Fibroblast of skin of abdomen (primary cell): Measurements from ENCODE around the gene CDS1. TPM values are rescaled to one million over a fixed set of nuclear protein-coding genes. Genes with fewer than 3 reads are reported as not detected.
A peak's percentile ranks its signal among the peaks of the same experiment; 100 is the strongest.
"Not testable (repeated sequence)": the region's sequence is repeated elsewhere in the genome, so short reads cannot be mapped to it uniquely, and the experiment has no call there.

ENCODE experiments used
- DNase-seq: peaks from one replicate; pipeline ENCODE4 v3.0.0-alpha.2; 2013
- polyA plus RNA-seq, 2 experiments: library from polyadenylated mRNA; unstranded; fragments of 120-200 nt; gene quantifications; one replicate each; pipeline ENCODE4 v1.2.1, GENCODE V29; 2013; ENCODE audit not compliant: insufficient read length in 2 of 2

The CDS1 gene
- 0.06 TPM for polyA plus RNA-seq (2013, experiment 1 of 2; ENCODE audit: insufficient read length)
- 0.02 TPM for polyA plus RNA-seq (2013, experiment 2 of 2; ENCODE audit: insufficient read length)

- DNase-seq: no peak
Observed at GRCh38 chr4:84582988-84583875, at the start of gene CDS1. Gene CDS1 (plus strand): TSS chr4:84583127. CDS start chr4:84583402, 275 bp downstream.

DNA sequence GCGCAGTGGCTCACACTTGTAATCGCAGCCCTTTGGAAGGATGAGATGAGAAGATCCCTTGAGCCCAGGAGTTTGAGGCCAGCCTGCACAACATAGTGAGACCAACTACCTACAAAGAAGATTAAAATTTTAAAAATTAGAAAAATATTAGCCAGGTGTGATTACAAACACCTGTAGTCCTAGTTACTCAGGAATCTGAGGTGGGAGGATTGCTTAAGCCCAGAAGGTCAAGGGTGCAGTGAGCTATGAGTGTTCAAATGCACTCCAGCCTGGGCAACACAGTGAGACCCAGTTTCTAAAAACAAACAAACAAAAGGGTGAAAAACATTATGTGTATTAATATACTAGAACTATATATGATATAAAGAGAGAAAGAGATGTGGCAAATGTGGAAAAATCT lies 47.0 kb upstream of the CDS1 start:
- no peak for DNase-seq

- DNase-seq: no peak
Observed at GRCh38 chr4:84545093-84545492, 37.8 kb upstream of the CDS1 start.

DNA sequence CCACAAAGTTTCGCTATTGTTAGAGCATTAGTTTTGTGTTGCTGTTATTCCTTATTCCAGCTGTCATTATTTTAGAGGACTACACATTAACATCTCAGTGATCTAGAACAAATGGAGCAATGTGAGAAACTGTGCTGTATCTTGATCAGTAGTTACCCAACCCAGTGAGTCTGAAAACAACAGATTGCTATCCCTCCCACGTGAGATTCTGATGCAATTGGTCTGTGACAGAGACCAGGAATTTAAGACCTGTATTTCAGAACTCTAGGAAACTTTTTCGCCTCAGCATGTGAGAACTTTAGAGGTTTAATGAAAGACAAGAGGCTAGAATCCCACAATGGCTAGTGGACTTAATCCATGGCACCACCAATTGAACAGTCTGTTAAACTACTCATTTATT lies 35.7 kb upstream of the CDS1 start:
- DNase-seq: no peak

GRCh38 chr4:84549191-84549590 lies 33.7 kb upstream of the CDS1 start:
- DNase-seq: not testable (repeated sequence)

DNA sequence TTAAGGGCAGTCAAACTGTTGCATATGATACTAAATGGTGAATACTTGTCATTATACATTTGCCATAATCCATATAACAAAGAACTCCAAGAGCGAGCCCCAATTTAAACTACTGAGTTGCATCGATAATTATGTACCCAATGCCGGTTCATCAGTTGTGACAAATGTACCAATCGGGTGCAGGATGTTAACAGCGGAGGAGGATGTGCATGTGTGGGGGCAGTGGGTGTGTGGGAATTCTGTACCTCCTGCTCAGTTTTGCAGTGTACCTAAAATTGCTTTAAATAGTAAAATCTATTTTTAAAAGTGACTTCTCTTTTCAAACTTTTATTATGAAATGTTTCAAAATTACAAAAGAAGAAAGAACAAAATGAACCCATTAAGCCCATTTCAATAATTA lies 20.8 kb upstream of the CDS1 start:
- DNase-seq: no peak

GRCh38 chr4:84563002-84563401 lies 19.9 kb upstream of the CDS1 start:
- DNase-seq: no peak

DNA sequence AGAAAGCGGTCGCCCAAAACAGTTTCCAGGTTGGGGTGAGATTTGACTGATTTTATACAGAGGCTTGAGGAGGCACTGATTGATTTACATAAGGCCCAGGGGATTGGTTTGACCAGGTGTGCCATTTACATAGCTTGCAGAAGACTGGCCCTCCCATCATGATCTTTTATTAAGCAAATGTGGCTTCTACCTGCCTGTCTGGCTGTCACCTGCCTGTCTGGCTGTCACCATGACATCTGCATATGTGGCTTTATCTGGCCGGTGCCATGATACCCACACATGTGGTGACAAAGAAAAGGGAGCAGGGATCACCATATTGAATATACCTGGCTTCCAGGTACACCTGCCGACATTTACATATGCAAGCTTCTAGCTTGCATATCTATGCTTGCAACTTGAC lies 17.0 kb upstream of the CDS1 start:
- DNase-seq: no peak

GRCh38 chr4:84568496-84568895 lies 14.4 kb upstream of the CDS1 start:
- DNase-seq: no peak

DNA sequence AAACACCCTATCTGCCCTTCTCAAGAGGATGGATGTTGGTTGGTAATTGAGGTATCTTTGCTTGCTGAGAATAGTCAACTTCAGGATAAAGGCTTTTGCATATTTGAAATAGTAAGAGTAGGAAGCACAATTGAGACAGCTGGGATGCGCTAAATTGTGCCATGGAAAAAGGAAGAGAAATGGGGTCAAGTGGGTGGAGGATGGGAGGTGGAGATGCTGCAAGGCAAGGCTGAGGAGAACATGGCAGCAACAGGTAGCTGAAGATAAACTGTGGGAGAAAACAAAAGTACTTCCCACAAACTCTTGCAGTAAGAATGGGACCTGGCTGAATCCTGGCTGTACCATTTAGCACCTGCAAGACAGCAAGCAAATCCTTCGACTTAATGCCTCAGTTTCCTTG lies 13.9 kb upstream of the CDS1 start:
- DNase-seq: no peak

GRCh38 chr4:84573385-84574068 lies 9.4 kb upstream of the CDS1 start:
- DNase-seq: no peak

GRCh38 chr4:84574069-84574720 lies 8.7 kb upstream of the CDS1 start:
- DNase-seq: no peak

- peak; percentile 48 for DNase-seq
Observed at GRCh38 chr4:84578540-84579402, 4.2 kb upstream of the CDS1 start.

DNA sequence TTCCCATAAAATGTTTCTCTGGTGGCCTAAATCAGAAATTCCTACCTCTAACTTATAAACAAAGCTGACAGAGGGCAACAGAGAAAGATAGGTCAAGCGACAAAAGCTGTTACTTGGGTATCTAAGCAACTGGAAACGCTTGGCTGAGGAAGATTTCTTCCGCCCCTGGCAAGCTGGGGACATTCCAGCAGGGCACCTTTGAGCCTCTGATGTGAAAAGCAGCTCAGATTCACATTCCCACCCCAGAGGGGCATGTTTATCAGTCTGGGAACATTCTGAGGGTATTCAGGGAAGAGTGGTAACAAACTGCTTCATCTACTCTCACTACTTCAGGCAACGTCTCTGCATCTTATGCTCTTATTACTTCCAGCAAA lies 3.5 kb upstream of the CDS1 start:
- no peak for DNase-seq

DNA sequence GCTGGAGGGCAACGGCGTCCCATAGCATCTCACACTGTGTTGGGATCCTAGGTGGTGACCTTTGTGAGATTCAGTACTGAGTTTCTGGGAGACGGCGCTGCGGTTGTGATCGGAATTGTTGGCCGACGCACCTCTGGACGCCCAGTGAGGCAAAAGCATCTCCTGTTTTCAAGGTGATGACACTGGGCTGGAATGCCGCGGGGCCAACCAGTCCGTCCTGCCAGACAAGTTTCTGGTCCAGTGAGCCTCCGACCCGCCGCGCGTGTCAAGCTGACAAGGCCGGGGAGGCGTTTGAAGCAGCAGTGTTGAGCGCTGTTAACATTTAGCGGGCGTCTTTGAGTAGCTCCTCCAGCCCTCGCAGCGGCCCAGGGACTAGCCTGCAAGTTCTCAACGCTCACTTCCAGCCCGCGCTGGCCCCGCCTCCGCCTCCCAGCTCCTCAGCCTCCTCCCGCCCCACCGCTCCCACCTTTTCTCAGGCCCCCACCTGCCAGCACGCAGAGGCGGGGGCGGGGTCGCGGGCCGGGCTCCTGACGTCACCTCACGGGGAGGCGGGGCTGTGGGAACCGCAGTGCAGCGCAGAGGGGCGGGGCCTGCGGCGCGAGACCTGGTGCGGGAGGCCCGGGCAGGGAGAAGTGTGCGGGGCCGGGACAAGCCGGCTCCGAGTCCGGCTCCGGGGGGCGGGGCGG lies 482 bp upstream of the CDS1 start:
- DNase-seq: peak; percentile 40

- no peak for DNase-seq
Observed at GRCh38 chr4:84583876-84584380, 1.0 kb downstream of the CDS1 start.

DNA sequence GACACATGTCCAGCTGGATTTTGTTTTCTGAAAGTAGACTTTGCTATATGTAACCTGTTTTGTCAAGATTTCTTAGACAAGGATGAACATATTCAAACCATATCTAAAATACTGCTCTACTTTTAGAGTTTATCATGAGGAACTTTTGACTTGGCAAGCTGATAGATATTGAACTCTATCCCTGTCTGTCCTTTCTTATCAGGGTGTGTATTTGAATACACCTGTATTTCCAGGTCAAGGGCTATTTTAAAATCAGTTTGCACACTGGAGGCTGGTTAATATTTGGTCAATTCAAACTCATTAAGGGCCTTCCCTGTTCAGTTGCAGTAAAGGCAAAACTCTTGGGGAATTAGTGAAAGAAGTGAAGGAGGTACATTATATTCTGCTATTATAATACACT lies 2.3 kb downstream of the CDS1 start:
- no peak for DNase-seq

DNA sequence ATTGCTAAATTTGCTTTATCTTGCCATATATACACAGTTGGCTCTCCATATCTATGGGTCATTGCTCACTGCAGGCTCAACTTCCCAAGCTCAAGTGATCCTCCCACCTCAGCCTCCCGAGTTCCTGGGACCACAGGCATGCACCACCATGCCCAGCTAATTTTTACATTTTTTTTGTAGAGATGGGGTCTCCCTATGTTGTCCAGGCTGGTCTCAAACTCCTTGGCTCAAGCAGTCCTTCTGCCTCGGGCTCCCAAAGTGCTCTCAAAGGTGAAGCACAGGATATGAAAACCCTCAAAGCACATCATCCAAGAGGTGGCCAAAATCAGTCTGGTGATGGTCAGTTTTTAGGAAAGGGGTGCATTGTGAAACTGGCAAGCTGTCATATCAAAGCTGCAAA lies 11.8 kb downstream of the CDS1 start:
- DNase-seq: no peak

DNA sequence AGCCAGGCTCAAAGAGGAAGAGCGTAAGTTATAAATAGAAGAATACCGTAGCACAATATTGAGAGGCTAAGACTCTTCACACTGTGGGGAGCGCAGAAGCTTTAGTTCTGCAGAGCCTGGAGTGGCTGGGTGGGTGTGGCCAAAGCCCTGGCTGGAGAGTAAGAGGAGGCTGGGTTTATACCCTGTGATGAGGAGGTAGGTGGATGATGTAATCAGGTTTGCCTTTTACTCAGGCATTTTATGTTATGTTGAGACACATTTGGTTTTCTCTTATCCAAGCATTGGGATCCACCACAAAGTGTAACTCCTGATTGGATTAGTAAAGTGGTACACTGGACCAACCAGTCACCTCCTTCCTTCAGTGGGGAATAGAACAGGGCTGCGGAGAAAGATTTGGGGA lies 13.9 kb downstream of the CDS1 start:
- DNase-seq: no peak

DNA sequence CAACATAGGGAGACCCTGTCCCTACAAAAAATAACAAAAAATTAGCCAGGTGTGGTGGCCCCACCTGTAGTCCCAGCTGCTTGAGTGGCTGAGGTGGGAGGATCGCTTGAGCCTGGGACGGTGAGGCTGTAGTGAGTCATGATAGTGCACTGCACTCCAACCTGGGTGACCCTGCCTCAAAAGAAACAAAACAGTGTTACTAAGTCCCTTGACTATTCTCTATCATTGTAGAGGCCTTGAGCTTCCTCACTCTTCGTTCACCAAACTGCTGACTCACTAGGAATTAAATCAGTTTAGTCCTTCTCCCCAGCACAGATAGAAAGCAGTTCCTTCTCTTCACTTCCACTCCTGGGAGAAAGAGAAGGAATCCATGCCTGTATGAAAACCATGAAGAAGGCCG lies 14.5 kb downstream of the CDS1 start:
- DNase-seq: no peak

DNA sequence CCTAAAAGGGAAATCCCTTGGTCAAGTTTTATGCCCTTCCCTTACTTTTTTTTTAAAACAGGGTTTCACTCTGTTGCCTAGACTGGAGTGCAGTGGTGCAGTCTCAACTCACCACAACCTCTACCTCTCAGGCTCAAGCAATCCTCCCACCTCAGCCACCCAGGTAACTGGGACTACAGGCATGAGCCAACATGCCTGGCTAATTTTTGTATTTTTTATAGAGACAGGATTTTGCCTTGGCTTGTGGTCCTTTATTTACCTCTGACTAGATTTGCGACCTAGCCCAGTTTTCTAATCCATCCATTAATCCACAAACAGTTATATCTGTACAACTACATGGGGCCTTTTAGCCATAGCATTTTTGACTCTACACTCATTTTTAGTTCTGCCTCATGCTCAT lies 23.7 kb downstream of the CDS1 start:
- no peak for DNase-seq

DNA sequence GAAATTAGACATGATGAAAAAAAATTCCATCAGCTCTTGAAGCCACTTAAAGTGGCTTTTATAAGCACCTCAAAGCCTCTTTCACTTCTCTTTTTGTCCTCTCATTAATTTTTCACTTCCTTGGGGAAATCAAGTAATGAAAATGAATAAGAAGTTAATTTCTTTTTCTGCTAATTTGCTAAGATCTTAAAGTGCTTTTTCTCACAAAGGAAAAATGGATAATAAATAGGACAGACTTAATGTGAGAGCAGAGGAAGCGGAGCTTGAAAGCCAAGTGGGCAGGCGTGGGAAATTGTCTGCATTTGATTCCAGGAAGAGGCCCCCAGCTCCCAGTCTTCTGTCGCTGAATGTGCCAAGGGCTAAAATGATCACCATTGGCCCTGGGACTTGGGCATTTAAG lies 28.6 kb downstream of the CDS1 start:
- DNase-seq: no peak
